HCT116 (cell line): ENCODE data around the gene ZNF718. TPM values are rescaled to one million over a fixed set of nuclear protein-coding genes. Genes with fewer than 3 reads are reported as not detected.

Experiments used
- total RNA-seq: library from RNA; stranded (reverse); gene quantifications from one replicate; pipeline ENCODE4 v1.2.1, GENCODE V29; 2021; ENCODE audit not compliant: unreplicated experiment

The ZNF718 gene
- total RNA-seq, 1 experiment from 2014 or later = 0.07 TPM

Other genes with a start within 250 kb of the ZNF718 start
- 4.0 TPM for gene ZNF595, start 71.2 kb upstream of the ZNF718 start, total RNA-seq
- gene ZNF732, start 181.0 kb downstream of the ZNF718 start, total RNA-seq = not detected
- 0.17 TPM for gene ZNF141, start 213.3 kb downstream of the ZNF718 start, total RNA-seq